ENCODE data around the gene CCNG2. TPM values are rescaled to one million over a fixed set of nuclear protein-coding genes. Genes with fewer than 3 reads are reported as not detected.

CCNG2 gene
- total RNA-seq, 1 experiment from 2014 or later: 23.5 TPM

DNA sequence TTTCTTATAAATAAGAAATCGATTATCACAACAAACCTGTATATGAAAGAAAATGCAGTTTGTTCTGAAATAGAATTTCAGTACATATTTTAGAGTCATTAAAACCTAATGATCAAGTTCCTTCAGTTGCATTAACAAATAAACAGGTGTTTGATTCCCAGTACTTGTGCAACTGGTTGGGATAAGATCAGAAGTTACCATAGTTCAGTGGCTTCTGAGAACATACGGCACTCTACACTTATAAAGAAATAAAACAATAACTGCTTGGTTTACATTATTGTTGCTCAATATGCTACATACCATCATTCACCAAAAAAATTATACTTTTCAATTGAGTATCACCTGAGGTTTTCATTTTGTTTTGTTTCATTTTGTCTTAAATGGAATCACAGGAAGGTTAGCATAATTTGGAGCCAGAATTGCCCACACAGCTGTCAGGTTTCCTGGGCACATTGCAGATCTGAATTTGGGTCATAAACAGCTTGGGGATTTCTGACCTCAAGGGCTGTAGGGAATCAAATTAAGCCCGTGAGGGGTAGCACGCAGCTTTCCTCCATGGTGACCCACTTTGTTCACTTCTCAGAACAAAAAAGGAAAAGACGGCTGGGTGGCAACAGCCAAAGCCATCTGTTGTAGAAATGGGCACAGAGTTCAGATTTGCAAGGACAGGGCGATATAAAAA lies 14.9 kb upstream of the CCNG2 start:
- no peaks in the 10 kb centered on the region for H3K9me3 Mint-ChIP-seq (ENCODE audit: unreplicated experiment)
- TF ChIP-seq CTCF (IDR thresholded peaks at IDR 0.05; ENCODE audit: unreplicated experiment): no peak
- DNase-seq (ENCODE audit: unreplicated experiment): no peak
- BruUV-seq (replicated peaks): no TSS peak
- H3K27me3 Mint-ChIP-seq (ENCODE audit: insufficient read depth, unreplicated experiment): no peaks in the 10 kb centered on the region
- no peak overlapping the region for H3K4me3 Mint-ChIP-seq (ENCODE audit: unreplicated experiment)
- intact Hi-C loops (cut with micrococcal nuclease): no loop called here
- ChIA-PET POLR2A (interaction anchor here (0.9 to 2.2 kb wide), 4 partner anchors 12 to 65 kb away, joined by 3 to 12 read pairs (median 5); no protein-coding TSS in a partner anchor), CTCF (interaction anchor here (1.2 kb wide), 1 partner anchor 38 kb away, joined by 4 read pairs; no protein-coding TSS in a partner anchor)
- H3K4me1 Mint-ChIP-seq (ENCODE audit: insufficient read depth, unreplicated experiment): peaks cover 17% of the 10 kb centered on the region
- no peak overlapping the region for H3K27ac Mint-ChIP-seq (ENCODE audit: low read depth, unreplicated experiment)
- no peaks in the 10 kb centered on the region for H3K36me3 Mint-ChIP-seq (ENCODE audit: insufficient read depth, unreplicated experiment)

- TF ChIP-seq CTCF (IDR thresholded peaks at IDR 0.05; ENCODE audit: unreplicated experiment): no peak
- CTCF ChIA-PET: interaction anchor here (0.6 to 0.8 kb wide), 2 partner anchors 47 to 59 kb away, joined by 3 read pairs; no protein-coding TSS in a partner anchor
- BruUV-seq (replicated peaks): no TSS peak
- H3K9me3 Mint-ChIP-seq (ENCODE audit: unreplicated experiment): no peaks in the 10 kb centered on the region
- POLR2A ChIA-PET: interaction anchor here (1.1 to 2.2 kb wide), 3 partner anchors 12 to 66 kb away, joined by 3 to 12 read pairs (median 5); no protein-coding TSS in a partner anchor
- no peak overlapping the region for H3K27ac Mint-ChIP-seq (ENCODE audit: low read depth, unreplicated experiment)
- DNase-seq (ENCODE audit: unreplicated experiment): no peak
- H3K4me3 Mint-ChIP-seq (ENCODE audit: unreplicated experiment): no peak overlapping the region
- H3K36me3 Mint-ChIP-seq (ENCODE audit: insufficient read depth, unreplicated experiment): no peaks in the 10 kb centered on the region
- H3K27me3 Mint-ChIP-seq (ENCODE audit: insufficient read depth, unreplicated experiment): no peaks in the 10 kb centered on the region
- intact Hi-C loops (cut with micrococcal nuclease): no loop called here
- peaks cover 17% of the 10 kb centered on the region for H3K4me1 Mint-ChIP-seq (ENCODE audit: insufficient read depth, unreplicated experiment)
Observed at GRCh38 chr4:77142646-77143028, 14.4 kb upstream of the CCNG2 start.

GRCh38 chr4:77143091-77143490 lies 13.9 kb upstream of the CCNG2 start:
- BruUV-seq (replicated peaks): no TSS peak
- intact Hi-C loops (cut with micrococcal nuclease): no loop called here
- no peaks in the 10 kb centered on the region for H3K36me3 Mint-ChIP-seq (ENCODE audit: insufficient read depth, unreplicated experiment)
- ChIA-PET CTCF (interaction anchor here (0.6 to 0.8 kb wide), 3 partner anchors 47 to 59 kb away, joined by 3 read pairs; no protein-coding TSS in a partner anchor), POLR2A (interaction anchor here (1.1 to 2.2 kb wide), 4 partner anchors 11 to 69 kb away, joined by 3 to 12 read pairs (median 6); no protein-coding TSS in a partner anchor)
- H3K4me1 Mint-ChIP-seq (ENCODE audit: insufficient read depth, unreplicated experiment): peaks cover 17% of the 10 kb centered on the region
- no peak overlapping the region for H3K4me3 Mint-ChIP-seq (ENCODE audit: unreplicated experiment)
- H3K9me3 Mint-ChIP-seq (ENCODE audit: unreplicated experiment): no peaks in the 10 kb centered on the region
- no peak overlapping the region for H3K27ac Mint-ChIP-seq (ENCODE audit: low read depth, unreplicated experiment)
- no peak for TF ChIP-seq CTCF (IDR thresholded peaks at IDR 0.05; ENCODE audit: unreplicated experiment)
- H3K27me3 Mint-ChIP-seq (ENCODE audit: insufficient read depth, unreplicated experiment): no peaks in the 10 kb centered on the region
- DNase-seq (ENCODE audit: unreplicated experiment): no peak

GRCh38 chr4:77145842-77146185 lies 11.2 kb upstream of the CCNG2 start:
- peak overlapping the region; percentile 44 for H3K4me3 Mint-ChIP-seq (ENCODE audit: unreplicated experiment)
- CTCF ChIA-PET: interaction anchor here (0.6 to 1.2 kb wide), 3 partner anchors 41 to 362 kb away, joined by 3 to 4 read pairs (median 3); no protein-coding TSS in a partner anchor
- no TSS peak for BruUV-seq (replicated peaks)
- no peaks in the 10 kb centered on the region for H3K27me3 Mint-ChIP-seq (ENCODE audit: insufficient read depth, unreplicated experiment)
- H3K9me3 Mint-ChIP-seq (ENCODE audit: unreplicated experiment): no peaks in the 10 kb centered on the region
- no peaks in the 10 kb centered on the region for H3K36me3 Mint-ChIP-seq (ENCODE audit: insufficient read depth, unreplicated experiment)
- H3K4me1 Mint-ChIP-seq (ENCODE audit: insufficient read depth, unreplicated experiment): peaks cover 21% of the 10 kb centered on the region
- no peak for TF ChIP-seq CTCF (IDR thresholded peaks at IDR 0.05; ENCODE audit: unreplicated experiment)
- POLR2A ChIA-PET: interaction anchor here (0.6 to 4.9 kb wide), 17 partner anchors 8 to 100 kb away, joined by 3 to 94 read pairs (median 5); partner anchors contain the start of genes CCNG2 and CCNI
- intact Hi-C loops (cut with micrococcal nuclease): no loop called here
- DNase-seq (ENCODE audit: unreplicated experiment): no peak
- H3K27ac Mint-ChIP-seq (ENCODE audit: low read depth, unreplicated experiment): peak overlapping the region; percentile 68

Data from MCF 10A (cell line).